Measurements from ENCODE around the gene SEC61B.

- TF ChIP-seq POLR2A (IDR thresholded peaks at IDR 0.05) (no peak), POLR2AphosphoS5 (IDR thresholded peaks at IDR 0.05) (no peak)
Observed at GRCh38 chr9:99266255-99267023, 44.4 kb downstream of the SEC61B start.

All from upper lobe of left lung (tissue), 4 donors.